Ishikawa (cell line): ENCODE data around the gene TBATA.
A peak's percentile ranks its signal among the peaks of the same experiment; 100 is the strongest.

Experiments used
- CEBPB ChIP-seq: IDR thresholded peaks from 2 replicates; pipeline ENCODE4 v1.6.1; 2012
- CREB1 ChIP-seq: IDR thresholded peaks from 2 replicates; pipeline ENCODE4 v1.6.1; 2012; ENCODE audit warnings: low read depth
- EGR1 ChIP-seq: IDR thresholded peaks from 2 replicates; pipeline ENCODE4 v1.6.1; 2012
- EP300 ChIP-seq: IDR thresholded peaks from 2 replicates; pipeline ENCODE4 v1.6.1; 2012; ENCODE audit warnings: borderline replicate concordance
- FOXM1 ChIP-seq: IDR thresholded peaks from 2 replicates; pipeline ENCODE4 v1.6.1; 2012; ENCODE audit warnings: low read depth, borderline replicate concordance
- MAX ChIP-seq: IDR thresholded peaks from 2 replicates; pipeline ENCODE4 v1.6.1; 2012
- NFIC ChIP-seq: IDR thresholded peaks from 2 replicates; pipeline ENCODE4 v1.6.1; 2012
- RAD21 ChIP-seq: IDR thresholded peaks from 2 replicates; pipeline ENCODE4 v1.6.1; 2012; ENCODE audit warnings: low read depth
- REST ChIP-seq: IDR thresholded peaks from 2 replicates; pipeline ENCODE4 v1.6.1; 2012; ENCODE audit warnings: low read depth, mild to moderate bottlenecking
- TAF1 ChIP-seq: IDR thresholded peaks from 2 replicates; pipeline ENCODE4 v1.6.1; 2012; ENCODE audit warnings: low read depth, mild to moderate bottlenecking
- TCF12 ChIP-seq: IDR thresholded peaks from 2 replicates; pipeline ENCODE4 v1.6.1; 2012; ENCODE audit warnings: low read depth
- TEAD4 ChIP-seq: IDR thresholded peaks from 2 replicates; pipeline ENCODE4 v1.6.1; 2012
- USF1 ChIP-seq: IDR thresholded peaks from 2 replicates; pipeline ENCODE4 v1.6.1; 2012
- YY1 ChIP-seq: IDR thresholded peaks from 2 replicates; pipeline ENCODE4 v1.6.1; 2012; ENCODE audit warnings: low read depth
- ZBTB7A ChIP-seq: IDR thresholded peaks from 2 replicates; pipeline ENCODE4 v1.6.1; 2012; ENCODE audit warnings: low read depth

Gene TBATA

GRCh38 chr10:70751356-70751755, 33.8 kb downstream of the TBATA start:
- TF ChIP-seq TAF1 = no peak
- TF ChIP-seq TCF12 = no peak
- TF ChIP-seq EGR1 = no peak
- TF ChIP-seq NFIC = no peak
- no peak for TF ChIP-seq TEAD4
- TF ChIP-seq ZBTB7A = no peak
- TF ChIP-seq CREB1 = no peak
- no peak for TF ChIP-seq RAD21

GRCh38 chr10:70750156-70750703, 34.9 kb downstream of the TBATA start:
- TF ChIP-seq FOXM1 = no peak
- TF ChIP-seq REST = peak; percentile 52; the same call in 1 of the 2 replicates
- TF ChIP-seq TEAD4 = no peak
- no peak for TF ChIP-seq ZBTB7A
- no peak for TF ChIP-seq YY1

GRCh38 chr10:70749756-70750155, 35.4 kb downstream of the TBATA start:
- TF ChIP-seq YY1 (no peak), NFIC (no peak), EGR1 (no peak), ZBTB7A (no peak), TEAD4 (no peak), RAD21 (no peak), REST (no peak), EP300 (no peak), USF1 (no peak), CEBPB (no peak), MAX (no peak), TAF1 (no peak), CREB1 (no peak), FOXM1 (no peak)

GRCh38 chr10:70748801-70749573, 36.2 kb downstream of the TBATA start:
- TF ChIP-seq CEBPB (no peak), NFIC (no peak), ZBTB7A (no peak), TAF1 (no peak), RAD21 (no peak), YY1 (no peak), EGR1 (no peak), TEAD4 (no peak)

GRCh38 chr10:70748305-70748704, 36.9 kb downstream of the TBATA start:
- no peak for TF ChIP-seq YY1
- no peak for TF ChIP-seq CEBPB
- no peak for TF ChIP-seq TAF1
- no peak for TF ChIP-seq EGR1
- no peak for TF ChIP-seq NFIC
- no peak for TF ChIP-seq REST
- TF ChIP-seq TEAD4 = no peak
- no peak for TF ChIP-seq MAX
- no peak for TF ChIP-seq FOXM1
- TF ChIP-seq RAD21 = no peak
- no peak for TF ChIP-seq USF1
- TF ChIP-seq CREB1 = no peak
- no peak for TF ChIP-seq TCF12
- TF ChIP-seq ZBTB7A = no peak
- TF ChIP-seq EP300 = no peak
